WERI-Rb-1 (cell line): ENCODE data around the gene SMIM36.

Source experiments
- DNase-seq: peaks from one replicate; pipeline ENCODE4 v3.0.0-alpha.2; 2020
- H3K27ac ChIP-seq: fragments of 250-450 bp; sonication (Bioruptor Pico); 2 replicates; pipeline ENCODE4 v1.5.1; 2020; ENCODE audit warnings: mild to moderate bottlenecking, moderate library complexity
- H3K27me3 ChIP-seq: fragments of 250-450 bp; sonication (Bioruptor Pico); 2 replicates; pipeline ENCODE4 v1.5.1; 2021; ENCODE audit warnings: mild to moderate bottlenecking, low read depth, moderate library complexity; ENCODE audit not compliant: insufficient read depth, severe bottlenecking
- H3K36me3 ChIP-seq: fragments of 250-450 bp; sonication (Bioruptor Pico); 2 replicates; pipeline ENCODE4 v1.5.1; 2020; ENCODE audit warnings: mild to moderate bottlenecking, moderate library complexity
- H3K4me3 ChIP-seq: 2 replicates; pipeline ENCODE4 v1.5.1; 2011; ENCODE audit warnings: low read depth, mild to moderate bottlenecking, control low read depth, low read length
- H3K9me3 ChIP-seq: fragments of 250-450 bp; sonication (Bioruptor Pico); 2 replicates; pipeline ENCODE4 v1.5.1; 2021; ENCODE audit warnings: mild to moderate bottlenecking, moderate library complexity; ENCODE audit not compliant: severe bottlenecking
- TF ChIP-seq, protein P1 (sequence below): IDR thresholded peaks from 2 replicates; pipeline ENCODE4 v1.5.1; 2011; ENCODE audit warnings: low read depth, mild to moderate bottlenecking, control low read depth, inconsistent platforms, low read length

SMIM36 gene

DNA sequence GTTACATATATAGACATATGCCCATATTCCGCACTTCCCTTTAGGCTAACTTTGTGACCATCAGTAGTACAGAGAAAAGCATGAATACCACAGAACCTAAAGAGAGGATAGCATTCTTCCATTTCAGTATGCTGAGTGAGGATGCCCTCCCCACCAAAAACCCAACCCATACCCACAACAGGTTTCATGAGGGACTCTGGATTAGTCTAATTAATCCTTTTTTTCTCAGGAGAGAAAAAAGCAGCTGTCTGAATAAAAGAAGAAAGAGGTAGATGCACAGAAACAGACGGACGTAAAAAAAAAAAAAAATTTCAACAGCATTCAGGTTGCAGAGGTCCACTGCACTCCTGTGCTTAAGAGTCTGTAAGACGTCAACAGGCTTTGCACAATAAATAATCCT, 96.3 kb downstream of the SMIM36 start:
- TF ChIP-seq, protein P1, sequence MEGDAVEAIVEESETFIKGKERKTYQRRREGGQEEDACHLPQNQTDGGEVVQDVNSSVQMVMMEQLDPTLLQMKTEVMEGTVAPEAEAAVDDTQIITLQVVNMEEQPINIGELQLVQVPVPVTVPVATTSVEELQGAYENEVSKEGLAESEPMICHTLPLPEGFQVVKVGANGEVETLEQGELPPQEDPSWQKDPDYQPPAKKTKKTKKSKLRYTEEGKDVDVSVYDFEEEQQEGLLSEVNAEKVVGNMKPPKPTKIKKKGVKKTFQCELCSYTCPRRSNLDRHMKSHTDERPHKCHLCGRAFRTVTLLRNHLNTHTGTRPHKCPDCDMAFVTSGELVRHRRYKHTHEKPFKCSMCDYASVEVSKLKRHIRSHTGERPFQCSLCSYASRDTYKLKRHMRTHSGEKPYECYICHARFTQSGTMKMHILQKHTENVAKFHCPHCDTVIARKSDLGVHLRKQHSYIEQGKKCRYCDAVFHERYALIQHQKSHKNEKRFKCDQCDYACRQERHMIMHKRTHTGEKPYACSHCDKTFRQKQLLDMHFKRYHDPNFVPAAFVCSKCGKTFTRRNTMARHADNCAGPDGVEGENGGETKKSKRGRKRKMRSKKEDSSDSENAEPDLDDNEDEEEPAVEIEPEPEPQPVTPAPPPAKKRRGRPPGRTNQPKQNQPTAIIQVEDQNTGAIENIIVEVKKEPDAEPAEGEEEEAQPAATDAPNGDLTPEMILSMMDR = no peak
- no peak overlapping the region for H3K4me3 ChIP-seq
- no peak for DNase-seq
- H3K27ac ChIP-seq = no peak overlapping the region
- peaks cover 38% of the 10 kb centered on the region for H3K36me3 ChIP-seq
- H3K9me3 ChIP-seq = no peaks in the 10 kb centered on the region
- H3K27me3 ChIP-seq = no peaks in the 10 kb centered on the region

DNA sequence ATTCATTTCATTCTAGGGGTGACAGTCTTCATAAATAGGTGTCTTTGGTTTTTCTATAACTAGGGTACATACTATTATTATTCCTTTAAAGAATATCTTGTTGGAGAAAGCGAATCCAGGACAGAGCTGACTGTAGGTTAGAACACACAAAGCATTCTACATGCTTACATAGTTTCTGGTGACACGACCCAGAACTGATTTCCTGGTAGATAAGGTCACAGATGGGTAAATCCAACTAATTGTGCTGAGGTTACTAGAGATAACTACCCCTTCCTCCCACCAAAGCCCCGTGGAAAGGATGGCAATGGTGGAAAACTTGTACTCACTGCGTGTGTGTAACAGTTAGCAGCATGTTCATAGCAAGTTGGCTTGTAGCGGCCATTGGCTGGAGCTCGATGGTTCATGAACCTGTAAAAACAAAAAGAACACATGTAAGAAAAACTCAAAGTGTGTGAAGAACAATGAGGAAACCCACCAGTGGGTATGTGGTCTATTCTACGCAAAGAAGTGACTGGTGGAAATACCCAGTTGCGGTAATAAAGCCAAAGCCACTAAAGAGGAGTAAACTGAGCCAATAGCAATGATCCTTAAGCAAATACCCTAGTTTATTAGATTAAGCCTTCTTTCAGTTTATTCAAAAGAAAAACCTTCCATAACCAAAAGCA, 97.3 kb downstream of the SMIM36 start:
- no peak for DNase-seq
- Histone ChIP-seq H3K36me3 (peaks cover 48% of the 10 kb centered on the region), H3K27me3 (no peaks in the 10 kb centered on the region), H3K4me3 (no peak overlapping the region), H3K9me3 (no peaks in the 10 kb centered on the region), H3K27ac (no peak overlapping the region)
- TF ChIP-seq, protein P1 = no peak

DNA sequence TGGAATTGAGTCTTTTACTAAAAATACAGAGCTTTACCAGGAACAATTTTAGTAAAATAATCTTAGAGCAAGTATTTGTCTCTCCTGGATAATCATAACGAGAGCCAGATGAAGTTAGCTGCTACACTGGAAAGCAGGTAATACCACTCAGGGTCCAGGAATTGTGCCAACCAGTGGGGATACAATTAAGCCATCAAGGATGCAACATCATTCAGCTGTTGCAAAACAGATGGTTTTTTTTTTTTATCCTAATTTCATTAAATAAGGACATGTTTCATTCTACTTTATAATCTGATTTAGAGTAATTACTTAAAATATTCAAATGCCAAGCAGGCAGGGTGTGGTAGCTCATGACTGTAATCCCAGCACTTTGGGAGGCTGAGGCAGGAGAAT, 99.8 kb downstream of the SMIM36 start:
- H3K4me3 ChIP-seq = no peak overlapping the region
- no peaks in the 10 kb centered on the region for H3K27me3 ChIP-seq
- no peak for DNase-seq
- peaks cover 70% of the 10 kb centered on the region for H3K36me3 ChIP-seq
- no peak overlapping the region for H3K27ac ChIP-seq
- TF ChIP-seq, protein P1 = no peak
- no peaks in the 10 kb centered on the region for H3K9me3 ChIP-seq

DNA sequence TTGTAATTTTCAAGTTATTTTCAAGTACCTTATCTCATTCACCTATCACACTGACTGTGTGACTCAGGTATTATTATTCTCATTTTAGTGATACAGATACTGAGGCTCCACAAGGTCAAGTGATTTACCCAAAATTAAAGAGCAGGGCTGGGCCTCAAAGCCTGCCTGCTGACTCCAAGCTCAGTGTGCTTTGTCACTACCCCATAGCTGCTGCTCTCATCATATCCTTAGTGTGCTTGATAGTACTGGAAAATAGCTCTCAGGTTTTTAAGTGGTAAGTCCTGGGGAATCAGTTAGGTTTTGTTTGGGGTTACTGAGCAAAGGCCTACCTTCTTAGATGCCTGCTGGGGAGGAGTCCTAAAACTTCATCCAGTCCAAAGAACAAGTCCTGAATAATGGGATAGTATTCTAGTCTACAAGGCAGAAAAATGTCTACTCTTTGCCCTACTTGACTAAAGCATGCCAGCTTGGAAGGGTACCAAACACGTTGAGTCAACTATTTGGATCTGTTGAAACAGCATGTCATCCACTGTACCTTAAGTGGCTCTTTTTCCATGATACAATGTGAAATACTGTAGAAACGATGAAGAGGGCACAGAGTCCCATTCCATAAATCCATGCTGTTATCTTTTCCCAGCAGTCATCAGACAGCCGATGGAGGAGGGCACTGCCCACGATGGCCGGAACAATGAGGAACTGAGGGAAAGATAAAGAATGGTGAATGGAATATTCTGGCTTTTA, 100.4 kb downstream of the SMIM36 start:
- no peak overlapping the region for H3K27ac ChIP-seq
- no peaks in the 10 kb centered on the region for H3K27me3 ChIP-seq
- no peak overlapping the region for H3K4me3 ChIP-seq
- peaks cover 73% of the 10 kb centered on the region for H3K36me3 ChIP-seq
- TF ChIP-seq, protein P1 = no peak
- H3K9me3 ChIP-seq = no peaks in the 10 kb centered on the region
- no peak for DNase-seq

DNA sequence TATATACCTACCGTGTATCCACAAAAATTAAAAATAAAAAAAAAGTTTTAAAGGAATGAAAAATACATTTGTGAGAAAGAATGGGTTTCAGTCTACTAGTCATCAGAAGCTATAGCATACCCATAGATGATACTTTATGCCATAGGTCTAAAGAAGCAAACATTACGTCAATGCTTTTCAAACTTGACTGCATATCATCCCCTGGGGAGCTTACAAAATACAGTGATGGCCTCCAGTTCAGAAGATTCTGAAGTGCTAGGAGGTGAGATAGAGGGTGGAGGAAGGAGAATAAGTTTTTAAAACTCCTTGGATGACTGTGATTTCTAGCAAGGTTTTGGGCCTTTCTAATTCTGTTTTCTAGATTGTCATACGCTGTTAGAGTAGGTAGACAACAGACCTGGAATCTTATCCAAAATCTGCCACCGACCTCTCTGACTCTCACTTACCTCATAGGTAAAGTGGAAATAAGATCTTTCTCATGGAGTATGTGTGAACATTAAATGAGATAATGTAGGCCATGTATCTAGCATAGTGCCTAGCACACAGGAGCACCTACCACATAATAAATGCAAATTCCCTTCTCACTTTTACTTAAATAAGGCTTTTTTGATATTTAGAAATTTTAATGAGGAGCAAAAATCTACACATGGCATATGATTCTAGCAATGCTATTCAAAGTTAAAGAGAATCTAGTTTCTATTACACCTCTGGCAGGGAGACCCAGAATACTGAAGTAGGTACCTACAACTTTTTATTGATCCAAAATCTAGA, 102.0 kb downstream of the SMIM36 start:
- no peak for DNase-seq
- peaks cover 87% of the 10 kb centered on the region for H3K36me3 ChIP-seq
- no peaks in the 10 kb centered on the region for H3K9me3 ChIP-seq
- no peaks in the 10 kb centered on the region for H3K27me3 ChIP-seq
- H3K27ac ChIP-seq = no peak overlapping the region
- H3K4me3 ChIP-seq = no peak overlapping the region
- TF ChIP-seq, protein P1 = no peak
